Fibroblast of the aortic adventitia (primary cell): ENCODE measurements around the gene WDR70. TPM values are rescaled to one million over a fixed set of nuclear protein-coding genes. Genes with fewer than 3 reads are reported as not detected.
"Not testable (repeated sequence)": the region's sequence is repeated elsewhere in the genome, so short reads cannot be mapped to it uniquely, and the experiment has no call there.

Experiments used
- DNase-seq: peaks from one replicate; pipeline ENCODE4 v3.0.0-alpha.2; 2010; ENCODE audit warnings: low read depth
- H3K4me3 ChIP-seq: 2 replicates; pipeline ENCODE4 v1.5.1; 2011; ENCODE audit warnings: low read depth, mild to moderate bottlenecking, control low read depth, low read length, moderate library complexity
- CTCF ChIP-seq: IDR thresholded peaks from 2 replicates; pipeline ENCODE4 v1.5.1; 2011; ENCODE audit warnings: mild to moderate bottlenecking, low read length, control low read depth, inconsistent platforms; ENCODE audit not compliant: insufficient read depth
- total RNA-seq: library from RNA; depleted of rRNA; stranded (reverse); fragments of >200 nt; gene quantifications from 2 replicates; pipeline ENCODE4 v1.2.3, GENCODE V29; 2012; ENCODE audit warnings: low replicate concordance

Gene WDR70
- total RNA-seq, 1 donor = 24.6 TPM

- TF ChIP-seq CTCF = no peak
- DNase-seq = no peak
- H3K4me3 ChIP-seq = no peak overlapping the region
Observed at GRCh38 chr5:37428044-37428443, 48.9 kb downstream of the WDR70 start.

- no peak overlapping the region for H3K4me3 ChIP-seq
- DNase-seq = peak; percentile 32
- no peak for TF ChIP-seq CTCF
Observed at GRCh38 chr5:37435261-37435660, 56.1 kb downstream of the WDR70 start.

GRCh38 chr5:37436146-37436934 lies 57.2 kb downstream of the WDR70 start:
- H3K4me3 ChIP-seq = no peak overlapping the region
- DNase-seq = no peak
- no peak for TF ChIP-seq CTCF

GRCh38 chr5:37437711-37438110 lies 58.6 kb downstream of the WDR70 start:
- DNase-seq = peak; percentile 13
- no peak for TF ChIP-seq CTCF
- H3K4me3 ChIP-seq = no peak overlapping the region

- DNase-seq, H3K4me3 ChIP-seq: not testable (repeated sequence)
Observed at GRCh38 chr5:37445783-37446182, 66.7 kb downstream of the WDR70 start.

- no peak for TF ChIP-seq CTCF
- peak; percentile 30 for DNase-seq
- H3K4me3 ChIP-seq = no peak overlapping the region
Observed at GRCh38 chr5:37448941-37449340, 69.8 kb downstream of the WDR70 start.

- not testable (repeated sequence) for H3K4me3 ChIP-seq, DNase-seq
Observed at GRCh38 chr5:37451991-37452390, 72.9 kb downstream of the WDR70 start.

- H3K4me3 ChIP-seq, DNase-seq: not testable (repeated sequence)
Observed at GRCh38 chr5:37453252-37453651, 74.1 kb downstream of the WDR70 start.

GRCh38 chr5:37454402-37455055 lies 75.4 kb downstream of the WDR70 start:
- peak; percentile 12 for DNase-seq

GRCh38 chr5:37463191-37464051 lies 84.3 kb downstream of the WDR70 start:
- not testable (repeated sequence) for H3K4me3 ChIP-seq, DNase-seq

More at GRCh38 chr5:37454402-37455055, 75.4 kb downstream of the WDR70 start:
- H3K4me3 ChIP-seq = not testable (repeated sequence)
